ENCODE data around the gene BTN3A1. TPM values are rescaled to one million over a fixed set of nuclear protein-coding genes. Genes with fewer than 3 reads are reported as not detected.

The BTN3A1 gene
- total and polyA plus RNA-seq, 2 donors (not counting 1 experiment from before 2014, with no cell fraction given): 31.6 to 42.9 TPM

- H3K27me3 ChIP-seq (ENCODE audit: control insufficient read depth, insufficient read depth, low read length): no peaks in the 10 kb centered on the region
- no peak for DNase-seq (ENCODE audit: low read depth in 2 of 2)
- TF ChIP-seq CTCF (conservative IDR thresholded peaks at IDR 0.05 in 1 of 2, IDR thresholded peaks at IDR 0.05 in 1 of 2; ENCODE audit: low read depth in 1 of 2, low read length in 2 of 2) (no peak), EZH2 (IDR thresholded peaks at IDR 0.05; ENCODE audit: low read length, missing control alignments) (no peak)
Measured at GRCh38 chr6:26359765-26360164, 42.3 kb upstream of the BTN3A1 start.

GRCh38 chr6:26360451-26361416 is 41.3 kb upstream of the BTN3A1 start:
- H4K20me1 ChIP-seq (ENCODE audit: control insufficient read depth, extremely low read depth, insufficient read depth, low read length): no peaks in the 10 kb centered on the region
- H3K79me2 ChIP-seq (ENCODE audit: control insufficient read depth, insufficient read depth, low read length): no peaks in the 10 kb centered on the region

More at GRCh38 chr6:26359765-26360164, 42.3 kb upstream of the BTN3A1 start:
- Histone ChIP-seq H3K27ac (ENCODE audit: insufficient read depth, low read length) (no peak overlapping the region), H3K79me2 (ENCODE audit: control insufficient read depth, insufficient read depth, low read length) (no peaks in the 10 kb centered on the region), H3K4me2 (ENCODE audit: extremely low read depth, insufficient read depth, low read length) (no peak overlapping the region), H3K4me3 (replicated peaks in 1 of 4; ENCODE audit: control extremely low read depth in 1 of 4, insufficient read depth in 1 of 4, low read depth in 3 of 4, low read length in 4 of 4) (no peak overlapping the region), H3K9ac (ENCODE audit: insufficient read depth, low read length) (no peak overlapping the region), H2AFZ (ENCODE audit: low read length) (no peak overlapping the region), H4K20me1 (ENCODE audit: control insufficient read depth, extremely low read depth, insufficient read depth, low read length) (no peaks in the 10 kb centered on the region), H3K4me1 (ENCODE audit: control insufficient read depth, extremely low read depth, insufficient read depth, low read length) (peaks cover 5% of the 10 kb centered on the region), H3K9me3 (ENCODE audit: control insufficient read depth, insufficient read depth, low read depth, low read length) (no peaks in the 10 kb centered on the region), H3K36me3 (ENCODE audit: control insufficient read depth, insufficient read depth, low read length) (no peaks in the 10 kb centered on the region)

More at GRCh38 chr6:26360451-26361416, 41.3 kb upstream of the BTN3A1 start:
- peaks cover 5% of the 10 kb centered on the region for H3K4me1 ChIP-seq (ENCODE audit: control insufficient read depth, extremely low read depth, insufficient read depth, low read length)
- TF ChIP-seq CTCF (conservative IDR thresholded peaks at IDR 0.05 in 1 of 2, IDR thresholded peaks at IDR 0.05 in 1 of 2; ENCODE audit: low read depth in 1 of 2, low read length in 2 of 2) (no peak), EZH2 (IDR thresholded peaks at IDR 0.05; ENCODE audit: low read length, missing control alignments) (no peak)
- no peaks in the 10 kb centered on the region for H3K9me3 ChIP-seq (ENCODE audit: control insufficient read depth, insufficient read depth, low read depth, low read length)
- H3K9ac ChIP-seq (ENCODE audit: insufficient read depth, low read length): no peak overlapping the region
- H3K27me3 ChIP-seq (ENCODE audit: control insufficient read depth, insufficient read depth, low read length): no peaks in the 10 kb centered on the region
- H3K4me3 ChIP-seq (replicated peaks in 1 of 4; ENCODE audit: control extremely low read depth in 1 of 4, insufficient read depth in 1 of 4, low read depth in 3 of 4, low read length in 4 of 4): no peak overlapping the region
- H3K4me2 ChIP-seq (ENCODE audit: extremely low read depth, insufficient read depth, low read length): no peak overlapping the region
- H3K27ac ChIP-seq (ENCODE audit: insufficient read depth, low read length): no peak overlapping the region
- no peak overlapping the region for H2AFZ ChIP-seq (ENCODE audit: low read length)
- no peaks in the 10 kb centered on the region for H3K36me3 ChIP-seq (ENCODE audit: control insufficient read depth, insufficient read depth, low read length)
- DNase-seq (ENCODE audit: low read depth in 2 of 2): no peak

Measured in fibroblast of lung (primary cell).